Measurements from ENCODE around the gene ERI3.

The ERI3 gene

GRCh38 chr1:44315521-44315920 lies 39.5 kb downstream of the ERI3 start:
- DNase-seq, result no peak

DNA sequence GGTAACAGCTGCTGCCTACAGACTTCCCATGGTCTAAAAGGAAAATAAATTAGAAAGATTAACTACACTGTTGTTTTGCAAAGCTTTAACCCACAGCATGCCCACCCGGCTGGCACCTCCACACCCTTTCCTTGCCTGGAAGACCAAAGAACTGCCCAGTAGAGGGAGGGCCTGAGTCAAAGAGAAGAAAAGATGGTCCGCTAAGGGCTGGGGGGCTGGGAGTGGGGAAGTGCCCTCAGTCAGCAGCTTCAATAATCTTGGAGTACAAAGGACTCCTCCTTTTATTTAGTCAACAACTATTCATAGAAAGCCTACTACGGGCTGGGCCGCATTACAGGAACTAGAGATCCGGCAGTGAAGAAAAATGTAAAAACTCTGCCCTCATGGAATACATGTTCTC lies 40.6 kb downstream of the ERI3 start:
- no peak for DNase-seq

- DNase-seq, result no peak
Measured at GRCh38 chr1:44313265-44313918, 41.7 kb downstream of the ERI3 start.

- no peak for DNase-seq
Measured at GRCh38 chr1:44312399-44313196, 42.5 kb downstream of the ERI3 start.

DNA sequence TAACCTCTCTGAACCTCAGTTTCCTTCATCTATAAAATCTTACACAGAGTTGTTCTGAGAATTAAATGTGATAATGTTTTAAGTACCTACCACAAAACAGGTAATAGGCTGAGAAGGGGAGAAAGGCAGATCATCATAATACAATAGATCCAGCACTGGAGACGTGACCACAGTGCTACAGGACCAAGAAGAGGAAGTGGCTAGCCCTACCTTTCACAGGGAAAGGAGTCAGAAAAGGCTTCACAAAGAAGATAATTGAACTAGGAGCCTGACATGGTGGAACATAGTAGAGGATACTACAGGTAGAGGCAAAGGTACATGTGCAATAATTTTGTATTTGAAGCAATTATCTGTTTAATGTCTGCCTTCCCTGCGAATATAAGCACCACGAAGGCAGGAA lies 45.1 kb downstream of the ERI3 start:
- no peak for DNase-seq

DNA sequence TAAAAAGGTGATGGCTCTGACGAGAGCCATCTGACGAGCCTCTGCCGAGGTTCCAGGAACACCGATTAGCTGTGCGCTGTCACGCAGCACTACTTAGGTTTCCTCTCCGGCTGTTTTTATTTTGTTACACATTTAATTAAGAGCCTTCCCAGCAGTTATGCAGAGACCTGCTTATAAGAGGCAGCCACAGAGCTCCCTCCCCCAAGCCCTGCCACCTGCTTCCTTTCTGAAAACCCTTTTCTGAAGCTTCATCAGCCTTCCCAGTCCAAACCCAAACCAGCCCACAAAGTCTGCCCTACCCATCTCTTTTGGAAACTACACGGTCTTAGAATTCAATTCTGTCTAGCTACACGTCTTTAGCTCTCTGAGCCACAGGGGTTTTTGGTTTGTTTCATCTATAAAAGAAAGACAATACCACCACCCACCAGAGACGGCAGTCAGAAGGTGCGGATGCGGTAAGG lies 49.1 kb downstream of the ERI3 start:
- DNase-seq, result no peak

DNA sequence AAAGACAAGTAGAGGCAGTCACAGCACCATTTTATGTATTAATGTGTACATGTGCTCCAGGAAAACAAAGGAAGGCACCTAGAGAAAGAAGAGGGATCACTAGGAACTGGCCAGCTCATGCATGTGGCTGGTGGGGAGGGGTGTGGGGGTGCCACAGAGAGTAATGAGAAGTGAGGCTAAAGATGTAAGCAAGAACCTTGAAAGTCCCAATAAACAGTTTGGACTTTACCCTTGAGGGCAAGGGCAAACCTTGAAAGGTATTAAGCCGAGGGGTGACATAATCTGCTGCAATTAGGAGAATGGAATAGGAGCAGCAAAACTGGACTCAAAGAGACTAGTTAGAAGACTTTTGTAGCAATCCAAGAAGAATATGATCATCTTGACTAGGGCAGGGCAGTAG lies 51.5 kb downstream of the ERI3 start:
- no peak for DNase-seq

GRCh38 chr1:44302541-44302940 lies 52.5 kb downstream of the ERI3 start:
- no peak for DNase-seq

- no peak for DNase-seq
Measured at GRCh38 chr1:44301442-44301841, 53.6 kb downstream of the ERI3 start.

GRCh38 chr1:44300852-44301251 lies 54.2 kb downstream of the ERI3 start:
- no peak for DNase-seq

GRCh38 chr1:44297695-44298400 lies 57.2 kb downstream of the ERI3 start:
- no peak for DNase-seq

GRCh38 chr1:44296806-44297205 lies 58.3 kb downstream of the ERI3 start:
- DNase-seq, result no peak

DNA sequence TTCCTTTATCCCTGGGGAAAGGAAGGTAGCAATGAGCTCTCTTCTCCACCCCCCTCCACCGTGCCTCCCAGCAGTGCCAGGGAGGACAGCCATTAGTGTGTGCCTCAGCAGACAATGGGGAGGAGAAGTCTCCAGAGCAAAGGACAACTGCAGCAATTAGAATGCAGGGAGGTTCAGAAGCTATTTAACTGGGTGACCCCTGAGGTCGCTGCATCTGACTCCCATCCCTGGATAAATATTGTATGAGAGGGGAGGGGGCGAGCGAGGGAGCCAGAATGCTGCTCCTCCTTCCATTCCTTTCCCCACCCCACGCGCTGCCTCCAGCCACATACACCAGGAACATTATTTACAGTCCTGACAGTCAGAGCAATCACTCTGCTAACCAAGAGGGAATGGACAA lies 59.0 kb downstream of the ERI3 start:
- no peak for DNase-seq

DNA sequence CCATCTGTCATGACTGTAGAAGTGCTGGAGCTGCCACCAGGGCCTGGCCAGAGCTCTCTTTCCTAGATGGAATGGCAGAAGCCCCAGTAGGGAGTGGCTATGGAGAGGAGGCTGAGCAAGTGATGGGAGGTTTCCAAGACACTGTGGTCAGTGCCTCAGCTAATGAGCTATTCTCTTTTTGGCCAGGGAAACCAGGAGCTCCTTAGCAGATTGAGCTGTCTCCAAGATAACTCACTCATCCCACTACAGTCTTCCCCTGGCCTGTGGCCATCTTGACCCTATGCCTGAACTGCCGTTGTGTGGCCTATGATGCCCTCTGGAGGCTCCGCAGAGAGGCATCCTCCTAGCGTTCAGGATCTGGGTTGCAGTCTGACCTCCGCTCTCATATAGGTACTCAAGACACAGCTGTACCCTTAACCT lies 60.5 kb downstream of the ERI3 start:
- DNase-seq, result no peak

DNA sequence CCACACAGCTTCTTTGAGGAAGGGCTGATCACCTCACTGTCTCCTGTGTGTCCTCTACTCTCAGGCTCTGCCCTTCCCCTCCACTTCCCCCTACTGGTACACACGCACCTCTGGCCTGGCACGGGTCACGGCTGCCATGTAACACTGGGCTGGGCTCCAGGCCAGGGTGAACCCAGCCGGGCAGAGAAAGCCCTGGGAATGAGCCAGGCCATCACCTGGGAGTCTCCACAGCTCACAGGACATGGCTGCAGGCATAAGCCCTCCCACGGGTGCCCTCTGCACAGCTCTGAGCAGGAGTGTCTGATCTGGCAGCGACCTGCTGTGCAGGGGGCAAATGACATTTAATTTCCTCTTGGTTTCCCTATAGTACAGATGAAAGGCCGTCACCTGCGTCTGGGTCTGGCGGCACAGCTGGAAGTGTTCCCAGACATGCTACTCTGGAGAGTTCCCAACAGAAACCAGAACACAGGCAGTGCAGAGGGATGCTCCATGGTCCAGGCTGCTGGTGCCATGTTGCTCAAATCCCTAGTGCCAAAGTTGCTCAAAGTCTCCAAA lies 61.2 kb downstream of the ERI3 start:
- DNase-seq, result no peak

DNA sequence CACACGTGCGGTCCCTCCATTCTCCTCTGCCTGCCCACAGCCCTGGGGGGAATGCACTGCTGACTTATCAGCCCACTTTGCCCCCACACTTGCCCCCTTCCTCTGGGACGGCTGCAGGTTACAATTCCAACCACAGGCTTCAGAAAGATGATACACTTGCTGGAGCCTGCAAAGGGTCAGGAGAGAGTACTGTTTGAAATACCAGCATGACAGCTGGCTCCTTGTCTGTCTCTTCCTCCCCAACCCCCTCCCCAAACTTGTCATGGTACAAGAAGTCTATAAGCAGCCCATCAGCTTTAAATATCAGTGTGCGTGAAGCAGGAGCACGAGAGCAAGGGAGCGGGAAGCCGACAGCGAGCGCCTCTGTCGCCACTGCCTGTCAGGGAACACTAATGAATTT lies 62.4 kb downstream of the ERI3 start:
- no peak for DNase-seq

- DNase-seq, result no peak
Measured at GRCh38 chr1:44290250-44291094, 64.6 kb downstream of the ERI3 start.

DNA sequence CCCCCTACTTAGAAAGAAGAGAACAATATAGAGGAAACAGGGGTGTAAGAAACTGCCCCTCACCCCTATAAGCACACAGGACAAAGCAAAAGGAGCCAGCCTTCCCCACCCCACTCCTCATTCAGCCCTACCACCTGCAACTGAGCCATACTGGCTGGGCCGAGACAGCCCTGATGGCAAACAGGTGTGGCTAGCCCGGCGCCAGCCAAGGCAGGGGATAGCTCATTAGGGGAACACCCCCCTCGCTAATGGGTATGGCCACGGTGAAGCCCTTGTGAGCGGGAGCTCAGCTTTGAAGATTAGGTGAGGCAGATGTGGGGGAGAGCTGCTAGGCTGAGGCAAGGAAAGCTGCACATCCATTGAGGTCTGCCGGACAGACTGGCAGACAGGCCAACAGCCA lies 65.5 kb downstream of the ERI3 start:
- no peak for DNase-seq

GRCh38 chr1:44288883-44289282 lies 66.2 kb downstream of the ERI3 start:
- no peak for DNase-seq

DNA sequence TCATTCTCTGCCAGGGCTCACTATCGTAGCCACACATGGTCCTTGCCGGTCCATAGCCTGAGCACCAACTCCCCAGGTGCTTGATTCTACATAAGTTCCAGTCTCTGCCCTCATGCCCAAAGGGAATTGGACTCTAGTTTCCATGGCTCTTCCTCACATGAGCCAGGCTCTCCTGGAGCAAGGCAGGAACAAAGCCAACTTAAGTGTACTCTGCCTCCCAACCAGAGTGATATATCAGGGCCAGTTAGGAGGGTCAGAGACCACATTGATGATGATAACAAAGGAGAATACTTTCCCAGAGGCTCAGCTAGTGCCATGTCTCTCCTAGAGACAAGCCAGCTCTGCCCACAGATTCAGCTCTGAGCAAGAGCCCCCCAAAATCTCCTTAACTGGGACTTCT lies 70.9 kb downstream of the ERI3 start:
- DNase-seq, result no peak

DNA sequence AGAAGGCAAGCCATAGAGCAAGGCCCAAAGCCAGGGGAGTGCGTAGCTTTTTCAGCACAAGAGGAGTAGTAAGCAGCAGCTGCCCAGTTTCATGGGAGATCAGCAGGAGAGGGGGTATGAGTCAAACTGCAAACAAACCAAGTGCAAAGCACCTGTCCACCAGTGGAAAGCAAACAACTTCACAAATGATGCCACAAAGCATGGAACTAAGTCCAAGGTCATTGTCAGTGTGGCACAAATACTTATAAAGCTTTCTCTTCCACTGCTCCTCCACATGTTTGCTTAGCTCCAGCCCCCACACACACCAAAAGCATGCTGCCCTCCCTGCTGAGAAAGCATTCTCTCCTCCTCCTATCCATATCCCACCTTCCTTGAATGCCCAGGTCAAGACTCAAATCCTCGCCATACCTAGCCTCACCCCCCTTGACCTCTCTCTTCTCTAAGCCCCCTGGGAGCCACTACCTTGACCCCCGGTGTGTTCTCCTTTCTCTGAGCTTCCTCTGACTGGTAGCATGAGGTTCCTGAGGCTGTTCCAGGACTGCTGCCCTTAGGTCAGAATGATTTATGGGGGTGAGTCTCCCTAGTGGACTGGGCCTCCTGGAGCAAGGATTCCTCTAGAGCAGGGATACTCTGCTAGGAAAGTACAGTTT lies 71.4 kb downstream of the ERI3 start:
- DNase-seq, result no peak

All from CD4-positive, alpha-beta T cell treated with Interleukin-4 for 1 hour (primary cell).